RWPE2 (cell line): ENCODE measurements around the gene WWC2.
"Not testable (repeated sequence)": the region's sequence is repeated elsewhere in the genome, so short reads cannot be mapped to it uniquely, and the experiment has no call there.

Source experiments
- ATAC-seq: fragments of 200-7000 bp; cut with Tn5 transposase; 3 replicates; pipeline ENCODE4 v1.9.1; 2021; ENCODE audit warnings: low read depth
- DNase-seq: peaks from one replicate; pipeline ENCODE4 v3.0.0-alpha.2; 2020; ENCODE audit warnings: low spot score
- H3K27ac ChIP-seq: fragments of 450-650 bp; 2 replicates; pipeline ENCODE4 v1.5.1; 2017; ENCODE audit warnings: mild to moderate bottlenecking; ENCODE audit not compliant: poor library complexity, severe bottlenecking
- H3K27me3 ChIP-seq: fragments of 250-450 bp; sonication (Bioruptor Pico); 2 replicates; pipeline ENCODE4 v1.5.1; 2021; ENCODE audit warnings: mild to moderate bottlenecking, moderate library complexity; ENCODE audit not compliant: insufficient read depth, poor library complexity, severe bottlenecking
- H3K36me3 ChIP-seq: fragments of 250-450 bp; sonication (Bioruptor Pico); 2 replicates; pipeline ENCODE4 v1.5.1; 2020; ENCODE audit warnings: low read depth, mild to moderate bottlenecking, moderate library complexity
- H3K4me1 ChIP-seq: fragments of 250-450 bp; sonication (Bioruptor Pico); 2 replicates; pipeline ENCODE4 v1.5.1; 2021; ENCODE audit warnings: mild to moderate bottlenecking, moderate library complexity; ENCODE audit not compliant: insufficient read depth, poor library complexity, severe bottlenecking
- H3K4me3 ChIP-seq: fragments of 250-450 bp; sonication (Bioruptor Pico); 2 replicates; pipeline ENCODE4 v1.5.1; 2021; ENCODE audit warnings: mild to moderate bottlenecking, moderate library complexity; ENCODE audit not compliant: severe bottlenecking
- H3K9me3 ChIP-seq: fragments of 250-450 bp; sonication (Bioruptor Pico); 2 replicates; pipeline ENCODE4 v1.5.1; 2021; ENCODE audit warnings: mild to moderate bottlenecking, moderate library complexity; ENCODE audit not compliant: severe bottlenecking
- CTCF ChIP-seq: fragments of 450-650 bp; IDR thresholded peaks from one replicate; pipeline ENCODE4 v1.5.1; 2017; ENCODE audit warnings: mild to moderate bottlenecking, moderate library complexity; ENCODE audit not compliant: poor library complexity, severe bottlenecking

Gene WWC2

GRCh38 chr4:183321516-183321915 lies 222.5 kb downstream of the WWC2 start:
- no peak overlapping the region for H3K4me3 ChIP-seq
- no peaks in the 10 kb centered on the region for H3K36me3 ChIP-seq
- H3K9me3 ChIP-seq: no peaks in the 10 kb centered on the region
- DNase-seq: no peak
- H3K27ac ChIP-seq: no peak overlapping the region
- TF ChIP-seq CTCF: no peak
- H3K27me3 ChIP-seq: no peaks in the 10 kb centered on the region
- ATAC-seq: no peak
- no peaks in the 10 kb centered on the region for H3K4me1 ChIP-seq

- Histone ChIP-seq H3K4me3 (no peak within 1 kb of the TSS), H3K27ac (no peak within 1 kb of the TSS), H3K36me3 (no peaks in the 10 kb centered on the region), H3K4me1 (no peaks in the 10 kb centered on the region), H3K9me3 (peaks cover 2% of the 10 kb centered on the region), H3K27me3 (no peaks in the 10 kb centered on the region)
- ATAC-seq (no peak), DNase-seq (no peak)
- TF ChIP-seq CTCF: no peak
These were observed 223.3 kb downstream of the WWC2 start, which contains the start of gene CLDN24 for GRCh38 chr4:183322326-183322725. Gene CLDN24 (minus strand): TSS chr4:183322426. CDS start chr4:183322426, 0 bp downstream.

- H3K4me1 ChIP-seq: no peaks in the 10 kb centered on the region
- TF ChIP-seq CTCF: no peak
- H3K27me3 ChIP-seq: no peaks in the 10 kb centered on the region
- DNase-seq (no peak), ATAC-seq (no peak)
- H3K36me3 ChIP-seq: no peaks in the 10 kb centered on the region
- H3K9me3 ChIP-seq: peaks cover 2% of the 10 kb centered on the region
- no peak overlapping the region for H3K27ac ChIP-seq
- no peak overlapping the region for H3K4me3 ChIP-seq
These were observed 224.2 kb downstream of the WWC2 start for GRCh38 chr4:183323295-183323694.

- DNase-seq, ATAC-seq, H3K4me1 ChIP-seq, H3K27me3 ChIP-seq, H3K9me3 ChIP-seq, H3K27ac ChIP-seq, H3K4me3 ChIP-seq, H3K36me3 ChIP-seq: not testable (repeated sequence)
These were observed 225.0 kb downstream of the WWC2 start for GRCh38 chr4:183324056-183324455.

- no peak for TF ChIP-seq CTCF
- ATAC-seq: no peak
- no peak for DNase-seq
- Histone ChIP-seq H3K27ac (no peak overlapping the region), H3K4me3 (no peak overlapping the region), H3K4me1 (no peaks in the 10 kb centered on the region), H3K27me3 (no peaks in the 10 kb centered on the region), H3K9me3 (peaks cover 2% of the 10 kb centered on the region), H3K36me3 (no peaks in the 10 kb centered on the region)
These were observed 225.6 kb downstream of the WWC2 start for GRCh38 chr4:183324619-183325018.

GRCh38 chr4:183326387-183326786 lies 227.3 kb downstream of the WWC2 start:
- H3K36me3 ChIP-seq, ATAC-seq, H3K4me1 ChIP-seq, H3K9me3 ChIP-seq, H3K27me3 ChIP-seq, H3K27ac ChIP-seq, H3K4me3 ChIP-seq, DNase-seq: not testable (repeated sequence)
